Stomach (tissue), 9 donors: ENCODE measurements around the gene SBSN. TPM values are rescaled to one million over a fixed set of nuclear protein-coding genes. Genes with fewer than 3 reads are reported as not detected.

ENCODE experiments used
- DNase-seq, 2 donors: peaks; one replicate each; pipeline versions ENCODE4 v3.0.0 to v3.0.0-alpha.2; 2013 to 2019
- H3K27ac ChIP-seq, 5 donors: fragments of 200-600 bp in 4 of 5; sonication (generic) in 4 of 5; one replicate each; pipeline ENCODE4 v1.5.1; 2013 to 2019; ENCODE audit warnings: mild to moderate bottlenecking in 1 of 5, moderate library complexity in 1 of 5
- H3K27me3 ChIP-seq, 3 donors: fragments of 200-600 bp; sonication (generic); one replicate each; pipeline ENCODE4 v1.5.1; 2017 to 2019; ENCODE audit warnings: mixed run types in 1 of 3
- H3K36me3 ChIP-seq, 4 donors: fragments of 200-600 bp; sonication (generic); 1 replicate in 3 of 4; 2 replicates in 1 of 4; pipeline ENCODE4 v1.5.1; 2016 to 2019
- H3K4me1 ChIP-seq, 4 donors: fragments of 200-600 bp; sonication (generic); one replicate each; pipeline ENCODE4 v1.5.1; 2016 to 2019
- H3K4me3 ChIP-seq, 4 donors: fragments of 200-600 bp; sonication (generic) in 3 of 4; one replicate each; pipeline ENCODE4 v1.5.1; 2016 to 2019; ENCODE audit warnings: mild to moderate bottlenecking in 1 of 4
- H3K9me3 ChIP-seq, 4 donors: fragments of 200-600 bp; sonication (generic); one replicate each; pipeline ENCODE4 v1.5.1; 2016 to 2019
- EP300 ChIP-seq: sonication (generic); formaldehyde crosslinking; IDR thresholded peaks from one replicate; pipeline ENCODE4 v1.6.1; 2017; ENCODE audit warnings: antibody characterized with exemption
- POLR2A ChIP-seq, 4 donors: fragments of 450-650 bp; IDR thresholded peaks; one replicate each; pipeline ENCODE4 v1.6.1; 2016; ENCODE audit warnings: antibody characterized with exemption in 4 of 4, control low read depth in 2 of 4, mild to moderate bottlenecking in 1 of 4, moderate library complexity in 1 of 4
- POLR2AphosphoS5 ChIP-seq, 3 donors: sonication (generic); formaldehyde crosslinking; IDR thresholded peaks; one replicate each; pipeline ENCODE4 v1.6.1; 2016; ENCODE audit warnings: antibody characterized with exemption in 3 of 3
- WGBS, 5 donors: extraction: QIAGEN DNeasy Blood & Tissue Kit in 3 of 5; methylation state at CpG; one replicate each; pipeline versions ENCODE4 v1.1.5 to v1.1.7; 2013 to 2018; 5-methylcytosine and 5-hydroxymethylcytosine counted together
- intact Hi-C: fragments of 100-400 bp; cut with DNase I; formaldehyde crosslinking; loops from one replicate; pipeline ENCODE4 v1.15.1; 2023; ENCODE audit warnings: low total_unique reads
- polyA plus RNA-seq, 3 donors: library from polyadenylated mRNA; stranded (reverse); fragments of 200-250 nt; gene quantifications; one replicate each; pipeline ENCODE4 v1.2.3, GENCODE V29; 2013
- total RNA-seq, 5 donors: library from RNA; depleted of rRNA; stranded (reverse); fragments of >200 nt; gene quantifications; one replicate each; pipeline versions ENCODE4 v1.1.0 to v1.2.3, GENCODE V29; 2014 to 2016
- TF ChIP-seq, protein P1 (sequence below), 7 experiments: fragments of 450-650 bp in 4 of 7; fragments of 200-600 bp in 3 of 7; sonication (generic) in 3 of 7; IDR thresholded peaks; one replicate each; pipeline ENCODE4 v1.5.1; 2016 to 2019; ENCODE audit warnings: antibody characterized with exemption in 7 of 7, control low read depth in 2 of 7, mild to moderate bottlenecking in 1 of 7
- donor health status: healthy with polysubstance abuse.
- donor health status: Bipolar disorder and iron deficiency.
- donor health status: healthy.

Gene SBSN
- total and polyA plus RNA-seq, 8 donors, result 1.1 to 29.2 TPM; not detected in 6

DNA sequence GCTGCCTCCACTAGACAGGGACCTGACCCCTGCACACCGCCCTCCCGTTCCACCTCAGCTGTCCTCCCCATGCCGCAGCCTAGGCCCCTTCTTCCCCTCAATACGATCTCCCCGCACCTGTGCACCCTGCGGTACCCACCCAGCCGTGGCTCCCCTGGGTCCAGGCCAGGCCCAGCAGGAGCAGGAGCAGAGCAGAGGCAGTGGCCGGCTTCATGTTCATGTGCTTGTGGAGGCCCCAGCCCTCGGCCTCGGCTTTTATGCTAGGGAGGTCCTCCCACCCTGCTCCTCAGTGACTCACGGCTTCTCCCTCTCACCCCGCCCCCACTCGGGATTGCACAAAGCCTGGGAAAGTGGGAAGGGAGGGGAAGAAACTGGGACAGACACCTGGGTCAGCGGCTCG lies 26.4 kb downstream of the SBSN start:
- 66 to 87% (median 82%) methylated on average over 11 to 15 of the region's 15 CpGs for WGBS, 5 donors
- Histone ChIP-seq H3K4me1 (no peaks in the 10 kb centered on the region), H3K4me3 (no peak overlapping the region), H3K36me3 (peaks cover 0 to 11% (median 2%) of the 10 kb centered on the region in 4 donors), H3K9me3 (no peaks in the 10 kb centered on the region), H3K27me3 (peaks cover 0 to 5% (median 0%) of the 10 kb centered on the region in 3 donors), H3K27ac (no peak overlapping the region)
- TF ChIP-seq POLR2A (IDR thresholded peaks at IDR 0.05) (no peak), EP300 (no peak)
- TF ChIP-seq, protein P1, sequence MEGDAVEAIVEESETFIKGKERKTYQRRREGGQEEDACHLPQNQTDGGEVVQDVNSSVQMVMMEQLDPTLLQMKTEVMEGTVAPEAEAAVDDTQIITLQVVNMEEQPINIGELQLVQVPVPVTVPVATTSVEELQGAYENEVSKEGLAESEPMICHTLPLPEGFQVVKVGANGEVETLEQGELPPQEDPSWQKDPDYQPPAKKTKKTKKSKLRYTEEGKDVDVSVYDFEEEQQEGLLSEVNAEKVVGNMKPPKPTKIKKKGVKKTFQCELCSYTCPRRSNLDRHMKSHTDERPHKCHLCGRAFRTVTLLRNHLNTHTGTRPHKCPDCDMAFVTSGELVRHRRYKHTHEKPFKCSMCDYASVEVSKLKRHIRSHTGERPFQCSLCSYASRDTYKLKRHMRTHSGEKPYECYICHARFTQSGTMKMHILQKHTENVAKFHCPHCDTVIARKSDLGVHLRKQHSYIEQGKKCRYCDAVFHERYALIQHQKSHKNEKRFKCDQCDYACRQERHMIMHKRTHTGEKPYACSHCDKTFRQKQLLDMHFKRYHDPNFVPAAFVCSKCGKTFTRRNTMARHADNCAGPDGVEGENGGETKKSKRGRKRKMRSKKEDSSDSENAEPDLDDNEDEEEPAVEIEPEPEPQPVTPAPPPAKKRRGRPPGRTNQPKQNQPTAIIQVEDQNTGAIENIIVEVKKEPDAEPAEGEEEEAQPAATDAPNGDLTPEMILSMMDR (IDR thresholded peaks at IDR 0.05), result no peak
- DNase-seq, result no peak
- intact Hi-C loops, result no loop called here

DNA sequence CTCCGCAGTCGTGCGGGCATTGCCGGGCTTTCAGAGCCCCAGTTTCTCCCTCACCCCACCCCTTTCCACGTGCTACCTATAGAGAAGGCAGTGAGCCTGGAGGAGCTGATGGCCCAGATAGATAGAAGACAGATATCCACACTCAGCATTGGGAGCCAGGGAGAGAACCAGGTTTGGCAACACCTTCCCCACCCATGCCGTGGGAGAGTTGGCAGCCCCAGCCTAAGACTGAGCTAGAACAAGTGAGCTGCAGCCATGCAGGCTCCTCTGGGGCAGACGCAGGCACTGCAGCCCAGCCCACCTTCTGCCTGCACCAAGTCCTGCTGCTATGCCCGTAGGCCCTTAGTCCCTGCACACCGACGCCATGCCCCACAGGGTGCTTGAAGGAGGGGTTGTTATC lies 27.5 kb downstream of the SBSN start:
- no peaks in the 10 kb centered on the region for H3K9me3 ChIP-seq
- no peak for DNase-seq
- peaks cover 0 to 3% (median under 1%) of the 10 kb centered on the region in 4 donors for H3K4me1 ChIP-seq
- 78 to 89% (median 85%) methylated on average over 4 to 10 of the region's 10 CpGs for WGBS, 5 donors
- peaks cover 0 to 11% (median 2%) of the 10 kb centered on the region in 4 donors for H3K36me3 ChIP-seq
- peaks cover 0 to 4% (median 0%) of the 10 kb centered on the region in 3 donors for H3K27me3 ChIP-seq
- intact Hi-C loops, result no loop called here
- no peak overlapping the region for H3K4me3 ChIP-seq
- H3K27ac ChIP-seq, result no peak overlapping the region
- TF ChIP-seq POLR2A (IDR thresholded peaks at IDR 0.05) (no peak), EP300 (no peak), POLR2AphosphoS5 (IDR thresholded peaks at IDR 0.05) (no peak)
- TF ChIP-seq, protein P1 (IDR thresholded peaks at IDR 0.05), result no peak

- intact Hi-C loops, result no loop called here
- Histone ChIP-seq H3K36me3 (peaks cover 0 to 11% (median 0%) of the 10 kb centered on the region in 4 donors), H3K4me1 (peaks cover 0 to 10% (median 8%) of the 10 kb centered on the region in 4 donors), H3K27ac (no peak overlapping the region), H3K27me3 (peaks cover 0 to 9% (median 0%) of the 10 kb centered on the region in 3 donors), H3K4me3 (no peak overlapping the region), H3K9me3 (no peaks in the 10 kb centered on the region)
- TF ChIP-seq EP300, result no peak
- TF ChIP-seq, protein P1 (IDR thresholded peaks at IDR 0.05), result no peak
- no peak for TF ChIP-seq POLR2AphosphoS5 (IDR thresholded peaks at IDR 0.05)
- WGBS, 5 donors, result 66 to 80% (median 74%) methylated on average over 9 of the region's 9 CpGs
- no peak for DNase-seq
These were observed 29.1 kb downstream of the SBSN start for GRCh38 chr19:35498984-35499527.

DNA sequence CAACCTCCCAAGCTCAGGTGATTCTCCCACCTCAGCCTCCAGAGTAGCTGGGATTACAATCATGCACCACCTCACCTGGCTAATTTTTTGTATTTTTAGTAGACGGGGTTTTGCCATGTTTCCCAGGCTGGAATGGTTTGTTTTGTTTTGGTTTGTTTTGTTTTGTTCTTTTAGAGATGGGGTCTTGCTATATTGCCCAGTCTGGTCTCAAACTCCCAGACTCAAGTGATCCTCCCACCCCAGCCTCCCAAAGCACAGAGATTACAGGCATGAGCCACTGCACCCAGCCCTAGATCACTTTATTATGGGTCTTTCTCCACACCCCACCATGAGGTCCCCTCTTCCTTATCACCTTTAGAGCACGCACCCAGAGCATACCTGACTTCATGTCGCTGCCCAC lies 29.9 kb downstream of the SBSN start:
- H3K4me3 ChIP-seq, result no peak overlapping the region
- no peak for TF ChIP-seq EP300
- TF ChIP-seq POLR2A (IDR thresholded peaks at IDR 0.05), result no peak
- TF ChIP-seq POLR2AphosphoS5 (IDR thresholded peaks at IDR 0.05), result no peak
- TF ChIP-seq, protein P1 (IDR thresholded peaks at IDR 0.05), result no peak
- no peaks in the 10 kb centered on the region for H3K9me3 ChIP-seq
- peaks cover 0 to 10% (median 8%) of the 10 kb centered on the region in 4 donors for H3K4me1 ChIP-seq
- H3K27ac ChIP-seq, result no peak overlapping the region
- intact Hi-C loops, result no loop called here
- no peak for DNase-seq
- peaks cover 0 to 15% (median 0%) of the 10 kb centered on the region in 3 donors for H3K27me3 ChIP-seq
- WGBS, 5 donors, result 71 to 91% (median 86%) methylated on average over 3 of the region's 3 CpGs
- peaks cover 0 to 11% (median 0%) of the 10 kb centered on the region in 4 donors for H3K36me3 ChIP-seq
